GM19395 (cell line): ENCODE data around the gene OTUB1.
"Not testable (repeated sequence)": the region's sequence is repeated elsewhere in the genome, so short reads cannot be mapped to it uniquely, and the experiment has no call there.

Experiments
- ATAC-seq: cut with Tn5 transposase; IDR thresholded peaks from one replicate; pipeline ENCODE4 v1.9.1; 2021; ENCODE audit warnings: mild to moderate bottlenecking, moderate library complexity; ENCODE audit not compliant: unreplicated experiment

Gene OTUB1

DNA sequence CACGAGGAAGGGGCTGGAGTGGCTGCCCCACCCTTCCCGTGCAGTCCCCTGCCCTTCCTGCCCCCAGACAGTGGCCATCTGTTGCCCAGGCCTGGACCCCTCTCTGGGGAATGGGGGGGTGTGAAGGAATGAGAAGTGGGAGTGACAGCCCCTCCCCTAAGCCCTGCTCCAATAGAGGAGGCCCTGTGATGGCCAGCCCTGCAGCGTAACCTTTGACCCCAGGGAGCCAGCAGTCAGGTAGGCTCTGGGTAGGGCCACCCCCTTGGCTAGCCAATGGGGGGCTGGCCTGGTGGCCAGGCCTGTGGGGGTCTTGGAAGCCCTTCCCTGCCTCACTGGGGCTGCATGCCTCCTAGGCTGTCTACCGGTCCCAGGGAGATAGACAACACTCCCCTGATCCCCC is 56.1 kb downstream of the OTUB1 start:
- no peak for ATAC-seq

- no peak for ATAC-seq
These were observed 57.3 kb downstream of the OTUB1 start for GRCh38 chr11:64043545-64043944.

DNA sequence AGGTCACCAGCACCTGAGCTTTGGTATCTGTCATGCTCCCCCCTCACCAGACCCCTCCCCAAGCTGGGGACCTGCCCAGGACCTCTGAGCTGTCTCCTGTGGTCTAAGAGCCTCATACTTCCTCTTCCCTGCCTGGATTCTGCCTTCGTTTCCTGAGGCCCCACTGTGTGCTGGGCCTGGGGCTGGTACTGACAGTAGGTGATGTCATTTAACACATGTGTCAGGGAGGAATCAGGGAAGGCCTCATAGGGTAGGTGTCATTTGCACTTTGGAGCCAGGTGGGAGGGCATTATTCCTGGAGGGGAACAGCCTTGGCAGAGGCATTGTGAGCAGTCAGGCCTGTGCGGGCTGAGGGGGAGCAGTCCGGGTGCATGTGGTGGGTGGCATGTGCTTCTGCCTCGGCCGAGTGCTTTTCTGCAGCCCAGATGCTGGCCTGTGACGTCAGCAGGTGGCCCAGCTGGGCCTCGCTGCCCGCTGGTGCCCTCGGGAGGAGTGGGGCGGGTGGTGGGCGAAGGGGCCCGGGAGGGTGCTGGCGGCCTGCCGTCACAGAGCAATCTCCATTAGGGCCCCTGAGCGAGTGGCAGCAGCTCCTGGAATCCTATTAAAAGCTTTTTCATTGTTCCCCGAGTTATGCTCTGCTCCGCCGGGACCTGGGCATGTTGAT is 58.6 kb downstream of the OTUB1 start:
- ATAC-seq: no peak

DNA sequence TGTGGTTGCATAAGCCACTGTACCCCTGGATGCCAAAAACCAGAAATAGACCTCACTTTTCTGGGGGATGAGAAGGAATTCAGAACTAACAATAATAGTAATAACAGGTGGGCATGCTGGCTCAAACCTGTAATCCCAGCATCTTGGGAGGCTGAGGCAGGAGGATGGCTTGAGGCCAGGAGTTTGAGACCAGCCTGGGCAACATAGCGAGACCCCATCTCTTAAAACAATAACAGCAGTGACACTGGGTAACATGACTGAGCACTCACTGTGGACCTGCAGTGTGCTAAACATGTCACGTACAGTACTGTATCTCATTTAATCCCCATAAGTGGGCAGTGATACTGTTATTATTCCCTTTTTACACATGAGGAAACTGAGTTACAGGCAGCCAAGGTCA is 59.5 kb downstream of the OTUB1 start:
- no peak for ATAC-seq

- not testable (repeated sequence) for ATAC-seq
These were observed 61.1 kb downstream of the OTUB1 start for GRCh38 chr11:64047373-64047772.
